HT1080 (cell line): ENCODE data around the gene CARD14. TPM values are rescaled to one million over a fixed set of nuclear protein-coding genes. Genes with fewer than 3 reads are reported as not detected.
"Not testable (repeated sequence)": the region's sequence is repeated elsewhere in the genome, so short reads cannot be mapped to it uniquely, and the experiment has no call there.

Experiments used
- DNase-seq: peaks from one replicate; pipeline ENCODE4 v3.0.0-alpha.2; 2015; ENCODE audit warnings: low read depth
- total RNA-seq: library from RNA; depleted of rRNA; stranded (reverse); fragments of >200 nt; shearing (Covaris generic); gene quantifications from 2 replicates; pipeline ENCODE4 v1.2.3, GENCODE V29; 2014

The CARD14 gene
- total RNA-seq, 1 experiment from 2014 or later = not detected

- DNase-seq = peak; percentile 97
Observed at GRCh38 chr17:80147035-80147822, 22.6 kb upstream of the CARD14 start, which contains the start of gene EIF4A3. EIF4A3 (minus strand) TSS chr17:80147128; CDS start chr17:80146961, 167 bp downstream.

- DNase-seq = no peak
Observed at GRCh38 chr17:80151333-80151732, 18.5 kb upstream of the CARD14 start.

DNA sequence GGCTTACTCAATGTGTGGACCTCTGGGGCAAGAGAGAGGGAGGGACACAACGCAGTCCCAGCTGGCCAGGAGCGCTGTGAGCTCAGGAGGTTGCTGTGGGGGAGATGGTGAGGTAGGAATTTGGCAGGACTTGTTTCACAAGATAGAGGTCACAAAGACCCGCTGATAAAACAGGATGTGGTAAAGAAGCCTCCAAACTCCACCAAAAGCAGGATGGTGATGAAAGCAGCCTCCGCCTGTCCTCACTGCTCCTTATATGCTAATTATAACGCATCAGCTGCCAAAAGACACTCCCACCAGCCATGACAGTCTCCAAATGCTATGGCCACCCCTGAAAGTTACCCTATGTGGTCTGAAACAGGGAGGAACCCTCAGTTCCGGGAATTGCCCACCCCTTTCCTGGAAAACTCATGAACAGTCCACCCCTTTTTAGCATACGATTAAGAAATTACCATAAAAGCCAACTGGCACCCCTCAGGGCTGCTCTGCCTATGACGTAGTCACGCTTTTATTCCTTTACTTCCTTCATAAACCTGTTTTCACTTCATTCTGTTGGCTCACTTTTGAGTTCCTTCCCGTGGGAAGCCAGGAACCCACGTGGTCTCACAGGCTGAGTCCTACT is 17.6 kb upstream of the CARD14 start:
- peak; percentile 65 for DNase-seq

DNA sequence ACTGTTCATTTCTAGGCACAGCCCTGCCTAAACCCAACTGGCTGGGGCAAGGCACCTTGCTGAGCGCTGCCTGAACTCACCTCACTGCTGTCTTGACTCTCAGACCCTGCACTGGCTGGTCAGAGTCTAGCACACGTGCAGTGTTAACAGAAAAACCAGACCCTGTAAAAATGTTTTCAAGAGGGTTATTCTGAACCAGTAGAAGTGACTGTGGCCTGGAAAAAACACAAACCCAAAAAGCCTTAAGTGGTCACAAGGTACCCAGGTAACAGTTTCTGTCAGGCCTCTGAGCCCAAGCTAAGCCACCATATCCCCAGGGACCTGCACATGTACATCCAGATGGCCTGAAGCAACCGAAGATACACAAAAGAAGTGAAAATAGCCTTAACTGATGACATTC is 16.8 kb upstream of the CARD14 start:
- DNase-seq = no peak

DNA sequence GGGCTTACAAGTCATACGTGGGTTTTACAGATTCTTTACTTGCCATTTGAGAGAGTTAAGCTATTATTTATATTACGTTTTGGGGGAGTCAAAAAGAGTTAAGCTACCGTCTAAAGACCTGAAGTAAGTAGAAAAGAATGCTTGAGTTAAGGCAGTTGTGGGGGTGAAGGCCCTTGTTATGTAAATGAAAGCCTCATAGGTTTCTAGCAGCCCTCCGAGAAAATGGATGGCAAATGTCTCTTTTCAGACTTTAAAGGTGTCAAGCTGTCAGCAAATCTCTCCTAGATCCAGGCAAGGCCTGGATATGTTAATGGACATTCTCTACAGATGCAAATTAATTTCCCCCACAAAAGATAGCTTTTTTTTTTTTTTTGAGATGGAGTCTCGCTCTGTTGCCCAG is 15.7 kb upstream of the CARD14 start:
- DNase-seq = no peak

DNA sequence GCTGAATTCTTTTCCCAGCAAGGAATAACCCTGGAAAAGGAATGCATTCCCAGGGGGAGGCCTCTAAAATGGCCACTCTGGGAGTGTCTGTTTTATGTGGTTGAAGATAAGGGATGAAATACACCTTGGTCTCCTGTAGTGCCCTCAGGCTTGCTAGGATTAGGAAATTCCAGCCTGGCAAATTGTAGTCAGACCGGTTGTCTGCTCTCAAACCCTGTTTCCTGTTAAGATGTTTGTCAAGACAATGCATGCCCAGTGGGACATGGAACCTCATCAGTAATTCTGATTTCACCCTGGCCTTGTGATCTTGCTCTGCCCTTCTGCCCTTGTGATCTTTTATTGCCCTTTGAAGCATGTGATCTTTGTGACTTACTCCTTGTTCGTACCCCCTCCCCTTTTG is 14.2 kb upstream of the CARD14 start:
- DNase-seq = not testable (repeated sequence)

DNA sequence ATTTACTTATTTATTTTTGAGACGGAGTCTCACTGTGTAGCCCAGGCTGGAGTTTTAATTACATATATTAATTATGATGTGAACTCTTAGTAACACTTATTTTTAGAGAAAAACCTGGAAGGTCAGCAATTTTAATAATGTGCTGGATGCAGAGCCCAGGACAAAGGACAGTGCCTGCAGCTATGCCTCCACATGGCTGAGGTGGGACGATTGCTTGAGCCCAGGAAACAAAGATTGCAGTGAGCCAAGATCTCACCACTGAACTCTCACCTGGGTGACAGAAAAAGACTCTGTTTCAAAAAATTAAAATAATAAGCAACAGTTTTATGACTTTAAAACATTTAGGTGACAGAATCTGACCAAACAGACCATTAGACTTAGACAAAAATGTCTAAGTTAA is 11.0 kb upstream of the CARD14 start:
- no peak for DNase-seq

DNA sequence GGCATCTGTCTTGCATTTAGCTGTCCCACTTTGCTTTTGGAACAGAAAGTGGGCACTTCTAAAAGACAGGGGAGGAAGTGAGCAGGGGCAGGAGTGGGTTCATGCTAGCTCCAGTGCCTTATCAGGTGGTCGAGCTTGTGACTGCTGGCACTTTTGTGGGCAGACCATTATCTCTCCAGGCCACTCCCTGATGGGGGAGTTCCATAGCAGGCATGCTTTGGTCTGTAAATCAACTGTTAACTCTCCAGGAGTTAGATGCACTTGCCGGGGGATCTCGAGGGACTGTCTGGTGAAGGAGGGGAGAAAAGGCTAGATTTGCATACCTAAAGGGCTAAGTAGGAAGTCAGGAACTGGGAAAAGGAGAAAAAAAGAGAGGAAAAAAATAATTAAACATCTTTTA is 9.3 kb upstream of the CARD14 start:
- DNase-seq = no peak

- no peak for DNase-seq
Observed at GRCh38 chr17:80163336-80163735, 6.5 kb upstream of the CARD14 start.

DNA sequence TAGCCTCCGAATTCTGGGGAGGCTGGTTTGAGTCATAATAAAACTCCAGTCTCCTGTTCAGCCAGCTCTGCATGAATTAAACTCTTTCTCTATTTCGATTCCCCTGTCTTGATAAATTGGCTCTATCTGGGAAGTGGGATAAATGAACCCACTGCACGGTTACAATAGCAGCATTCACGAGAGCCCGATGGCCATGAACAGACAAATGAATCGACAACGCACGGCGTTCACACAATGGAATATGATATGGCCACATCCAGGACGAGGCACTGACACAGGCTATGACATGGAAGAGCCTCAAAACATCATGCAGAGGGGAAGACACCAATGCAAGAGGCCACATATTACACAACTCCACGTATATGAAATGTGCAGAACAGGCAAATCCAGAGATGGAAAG is 5.6 kb upstream of the CARD14 start:
- no peak for DNase-seq

DNA sequence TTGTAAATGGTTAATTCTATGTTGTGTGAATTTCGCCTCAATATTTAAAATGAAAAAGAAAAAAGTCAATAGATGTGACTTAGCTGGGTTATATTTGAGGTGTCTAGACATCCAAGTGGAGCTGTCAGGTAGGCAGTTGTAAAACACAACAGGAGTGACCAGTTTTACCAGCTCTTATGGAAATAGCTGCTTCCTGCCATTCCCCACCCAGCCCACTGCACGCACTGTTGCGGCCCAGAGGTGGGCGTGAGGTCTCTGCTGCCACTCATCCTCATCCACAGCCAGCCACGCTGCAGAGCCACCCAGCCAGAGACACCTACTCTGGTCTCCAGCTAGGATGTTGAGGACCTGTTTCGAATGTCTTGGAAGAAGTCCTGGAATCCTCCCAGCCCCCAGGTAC is 3.4 kb upstream of the CARD14 start:
- DNase-seq = no peak

- DNase-seq = no peak
Observed at GRCh38 chr17:80168371-80168770, 1.5 kb upstream of the CARD14 start.

DNA sequence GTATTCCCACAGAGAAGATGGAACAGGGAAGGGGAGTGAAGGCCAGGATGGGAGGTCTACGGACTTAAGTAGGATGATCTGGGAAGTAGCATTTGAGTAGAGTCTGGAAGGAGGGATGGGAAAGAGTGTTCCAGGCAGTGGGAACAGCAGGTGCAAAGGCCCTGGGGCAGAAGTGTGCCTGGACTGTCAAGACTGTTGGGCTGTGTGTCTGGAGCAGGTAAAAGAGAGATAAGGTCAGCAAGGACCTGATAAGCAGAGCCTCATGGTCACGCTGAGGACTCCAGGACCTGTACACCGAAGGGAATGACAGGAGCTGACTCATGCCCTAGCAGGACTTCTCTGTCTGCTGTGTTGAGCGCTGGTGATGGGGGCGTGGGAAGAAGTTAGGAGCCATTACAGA is 723 bp upstream of the CARD14 start:
- DNase-seq = no peak

DNA sequence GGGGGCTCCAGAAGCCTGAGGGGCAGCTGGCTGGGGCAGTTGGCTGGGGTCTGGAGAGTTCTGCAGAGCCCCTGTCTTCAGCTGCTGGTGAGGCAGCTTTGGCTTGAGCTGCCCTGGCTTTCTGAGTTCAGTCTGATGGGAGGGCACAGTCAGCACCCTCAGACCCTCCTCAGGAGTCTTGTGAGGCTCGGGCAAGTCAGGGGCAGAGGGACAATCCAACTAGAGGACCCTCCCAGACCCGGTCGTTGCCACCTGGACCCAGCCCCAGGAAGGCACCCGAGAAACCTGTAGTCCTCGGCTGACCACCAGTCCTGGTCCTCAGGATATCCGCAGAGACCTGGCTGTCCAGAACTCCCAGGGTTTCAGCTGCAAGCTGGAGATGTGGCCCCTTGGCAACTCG is 1.9 kb downstream of the CARD14 start:
- no peak for DNase-seq

- no peak for DNase-seq
Observed at GRCh38 chr17:80173126-80173525, 3.3 kb downstream of the CARD14 start.

DNA sequence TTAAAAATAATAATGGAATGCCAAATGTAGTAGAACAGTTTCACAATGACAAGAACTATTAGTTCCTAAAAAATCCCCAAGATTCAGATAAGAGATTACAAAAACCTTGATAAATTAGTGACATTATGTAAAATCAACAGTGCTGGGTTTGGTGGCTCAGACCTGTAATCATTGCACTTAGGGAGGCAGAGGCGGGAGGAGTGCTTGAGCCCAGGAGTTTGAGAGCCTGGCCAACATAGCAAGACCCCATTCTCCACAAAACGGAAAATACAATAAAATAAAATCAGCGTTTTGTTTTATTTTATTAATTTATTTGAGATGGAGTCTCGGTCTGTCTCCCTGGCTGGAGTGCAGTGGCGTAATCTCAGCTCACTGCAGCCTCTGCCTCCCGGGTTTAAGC is 4.1 kb downstream of the CARD14 start:
- no peak for DNase-seq

DNA sequence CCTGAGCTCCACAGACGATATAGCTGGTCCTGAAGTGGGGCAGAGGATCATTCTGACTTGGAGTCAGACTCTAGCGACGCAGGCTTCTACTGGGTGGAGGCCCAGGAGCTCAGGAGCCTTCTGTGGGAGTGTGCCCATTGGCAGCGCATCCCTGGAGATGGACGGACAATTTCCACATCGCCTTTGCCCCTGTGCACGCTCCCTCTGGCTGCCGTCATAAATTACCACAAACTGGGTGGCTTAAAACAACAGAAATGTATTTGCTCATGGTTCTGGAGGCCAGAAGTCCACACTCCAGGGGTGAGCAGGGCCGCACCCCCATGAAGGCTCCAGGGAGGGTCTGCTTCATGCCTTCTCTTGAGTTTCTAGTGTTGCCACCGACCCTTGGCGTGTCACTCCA is 6.9 kb downstream of the CARD14 start:
- DNase-seq = no peak

GRCh38 chr17:80177986-80178595 is 8.3 kb downstream of the CARD14 start:
- peak; percentile 38 for DNase-seq

DNA sequence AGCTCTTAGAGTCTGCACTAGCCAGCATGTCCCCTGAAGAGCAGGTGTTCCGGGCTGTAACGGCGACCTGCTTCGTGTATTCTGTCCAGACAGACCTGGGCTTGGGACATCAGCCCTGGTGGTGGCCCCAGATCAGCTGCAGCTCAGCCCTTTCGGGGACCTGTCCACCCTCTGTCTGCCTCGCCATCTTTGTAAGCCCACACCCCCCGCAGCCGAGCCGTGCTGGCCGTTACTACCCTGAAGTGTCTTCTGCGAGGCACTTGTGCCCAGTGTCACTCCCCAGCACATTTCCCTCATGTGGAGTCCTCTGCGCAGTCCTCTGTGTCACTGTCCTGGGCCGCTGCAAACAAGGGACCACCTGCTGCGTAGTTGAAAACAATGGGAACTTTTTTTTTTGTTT is 10.4 kb downstream of the CARD14 start:
- no peak for DNase-seq

DNA sequence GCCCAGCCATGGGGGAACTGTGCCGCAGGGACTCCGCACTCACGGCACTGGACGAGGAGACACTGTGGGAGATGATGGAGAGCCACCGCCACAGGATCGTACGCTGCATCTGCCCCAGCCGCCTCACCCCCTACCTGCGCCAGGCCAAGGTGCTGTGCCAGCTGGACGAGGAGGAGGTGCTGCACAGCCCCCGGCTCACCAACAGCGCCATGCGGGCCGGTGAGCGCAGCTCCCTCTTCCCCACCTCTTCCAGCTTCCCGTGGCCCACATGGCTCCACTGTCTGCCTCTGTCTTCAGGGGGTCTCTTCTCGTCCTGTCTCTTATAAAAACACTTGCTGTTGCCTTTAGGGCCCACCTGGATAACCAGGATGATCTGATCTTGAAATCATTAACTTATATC is 11.6 kb downstream of the CARD14 start:
- DNase-seq = no peak

DNA sequence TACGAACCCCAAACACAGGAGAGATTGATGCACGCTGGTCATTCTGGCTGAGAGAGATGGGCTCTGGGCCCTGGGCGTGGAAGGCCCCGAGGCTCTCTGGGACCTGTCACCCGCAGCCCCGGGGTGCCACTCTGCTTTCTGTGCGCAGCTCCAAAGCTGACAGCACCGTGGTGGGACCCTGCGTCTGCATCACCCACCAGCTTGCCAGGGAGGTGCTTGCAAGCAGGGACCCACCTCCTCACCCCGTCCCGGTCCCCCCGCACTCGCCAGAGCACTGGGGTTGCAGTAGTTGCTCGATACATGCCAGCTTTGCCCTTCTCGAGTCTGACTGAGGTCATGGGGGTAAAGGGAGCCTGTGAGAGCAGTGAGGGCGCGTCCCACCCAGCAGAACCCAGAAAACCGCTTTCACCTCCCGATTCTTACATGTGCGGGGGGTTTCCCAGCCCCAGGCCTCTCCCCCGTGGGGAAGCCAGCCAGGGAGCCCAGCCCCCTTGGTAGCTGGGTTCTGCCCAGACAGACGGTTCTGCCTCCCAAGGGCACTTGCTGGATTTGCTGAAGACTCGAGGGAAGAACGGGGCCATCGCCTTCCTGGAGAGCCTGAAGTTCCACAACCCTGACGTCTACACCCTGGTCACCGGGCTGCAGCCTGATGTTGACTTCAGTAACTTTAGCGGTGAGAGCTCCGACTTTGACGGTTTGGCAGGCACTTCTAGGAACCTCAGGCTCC is 12.5 kb downstream of the CARD14 start:
- no peak for DNase-seq

- DNase-seq = no peak
Observed at GRCh38 chr17:80182845-80183223, 13.0 kb downstream of the CARD14 start.
